Prostate gland (tissue), 2 donors: ENCODE data around the gene GRPR.

Source experiments
- CTCF ChIP-seq, 4 experiments: fragments of 200-600 bp in 2 of 4; fragments of 450-650 bp in 2 of 4; sonication (generic) in 2 of 4; IDR thresholded peaks; 1 replicate in 3 of 4; 2 replicates in 1 of 4; pipeline ENCODE4 v1.5.1; 2016 to 2019; ENCODE audit warnings: antibody characterized with exemption in 4 of 4, mild to moderate bottlenecking in 2 of 4, moderate library complexity in 2 of 4
- POLR2A ChIP-seq: fragments of 450-650 bp; IDR thresholded peaks from one replicate; pipeline ENCODE4 v1.6.1; 2016; ENCODE audit warnings: antibody characterized with exemption, mild to moderate bottlenecking

- TF ChIP-seq CTCF (IDR thresholded peaks at IDR 0.05) (no peak), POLR2A (no peak)
Measured at GRCh38 chrX:16075087-16075486, 48.3 kb upstream of the GRPR start.
